ENCODE results near the gene DNAH9. TPM values are rescaled to one million over a fixed set of nuclear protein-coding genes. Genes with fewer than 3 reads are reported as not detected.

Gene DNAH9
- total RNA-seq, 2 donors from 2014 or later, result not detected

GRCh38 chr17:11899537-11899942 is 301.3 kb downstream of the DNAH9 start:
- DNase-seq (ENCODE audit: low spot score) (no peak), ATAC-seq (ENCODE audit: insufficient number of reproducible peaks, low FRiP score, low read depth) (no peak)
- TF ChIP-seq CTCF (IDR thresholded peaks at IDR 0.05), result no peak
- no peaks in the 10 kb centered on the region for H3K36me3 ChIP-seq
- H3K9me3 ChIP-seq, result no peaks in the 10 kb centered on the region
- no peaks in the 10 kb centered on the region for H3K4me1 ChIP-seq (ENCODE audit: control insufficient read depth in 1 of 2, low read depth in 2 of 2)
- H3K27ac ChIP-seq, result no peak overlapping the region
- no peaks in the 10 kb centered on the region for H3K27me3 ChIP-seq (replicated peaks; ENCODE audit: insufficient read depth)
- no peak overlapping the region for H3K4me3 ChIP-seq

GRCh38 chr17:11900041-11900476 is 301.8 kb downstream of the DNAH9 start:
- Histone ChIP-seq H3K4me3 (no peak overlapping the region), H3K9me3 (no peaks in the 10 kb centered on the region), H3K27ac (no peak overlapping the region), H3K27me3 (replicated peaks; ENCODE audit: insufficient read depth) (no peaks in the 10 kb centered on the region), H3K4me1 (ENCODE audit: control insufficient read depth in 1 of 2, low read depth in 2 of 2) (no peaks in the 10 kb centered on the region), H3K36me3 (no peaks in the 10 kb centered on the region)
- TF ChIP-seq CTCF (IDR thresholded peaks at IDR 0.05), result no peak
- ATAC-seq (ENCODE audit: insufficient number of reproducible peaks, low FRiP score, low read depth) (no peak), DNase-seq (ENCODE audit: low spot score) (no peak)

GRCh38 chr17:11900655-11901054 is 302.4 kb downstream of the DNAH9 start:
- no peak for DNase-seq (ENCODE audit: low spot score)
- no peaks in the 10 kb centered on the region for H3K27me3 ChIP-seq (replicated peaks; ENCODE audit: insufficient read depth)
- no peaks in the 10 kb centered on the region for H3K4me1 ChIP-seq (ENCODE audit: control insufficient read depth in 1 of 2, low read depth in 2 of 2)
- no peaks in the 10 kb centered on the region for H3K36me3 ChIP-seq
- no peak overlapping the region for H3K27ac ChIP-seq
- TF ChIP-seq CTCF (IDR thresholded peaks at IDR 0.05), result no peak
- no peak overlapping the region for H3K4me3 ChIP-seq
- no peak for ATAC-seq (ENCODE audit: insufficient number of reproducible peaks, low FRiP score, low read depth)
- no peaks in the 10 kb centered on the region for H3K9me3 ChIP-seq

GRCh38 chr17:11901931-11902330 is 303.7 kb downstream of the DNAH9 start:
- Histone ChIP-seq H3K27me3 (replicated peaks; ENCODE audit: insufficient read depth) (no peaks in the 10 kb centered on the region), H3K36me3 (no peaks in the 10 kb centered on the region), H3K9me3 (no peaks in the 10 kb centered on the region), H3K4me3 (no peak overlapping the region), H3K27ac (no peak overlapping the region), H3K4me1 (ENCODE audit: control insufficient read depth in 1 of 2, low read depth in 2 of 2) (no peaks in the 10 kb centered on the region)
- no peak for TF ChIP-seq CTCF (IDR thresholded peaks at IDR 0.05)
- ATAC-seq (ENCODE audit: insufficient number of reproducible peaks, low FRiP score, low read depth), result no peak
- no peak for DNase-seq (ENCODE audit: low spot score)

- TF ChIP-seq CTCF (IDR thresholded peaks at IDR 0.05), result no peak
Observed at GRCh38 chr17:11908711-11909146, 310.5 kb downstream of the DNAH9 start.

More at GRCh38 chr17:11908711-11909146, 310.5 kb downstream of the DNAH9 start:
- Histone ChIP-seq H3K4me3 (no peak overlapping the region), H3K9me3 (peaks cover 8% of the 10 kb centered on the region), H3K27ac (no peak overlapping the region), H3K27me3 (replicated peaks; ENCODE audit: insufficient read depth) (no peaks in the 10 kb centered on the region), H3K4me1 (ENCODE audit: control insufficient read depth in 1 of 2, low read depth in 2 of 2) (no peaks in the 10 kb centered on the region), H3K36me3 (no peaks in the 10 kb centered on the region)
- ATAC-seq (ENCODE audit: insufficient number of reproducible peaks, low FRiP score, low read depth), result no peak
- DNase-seq (ENCODE audit: low spot score), result no peak
